ENCODE data around the gene NPY4R. TPM values are rescaled to one million over a fixed set of nuclear protein-coding genes. Genes with fewer than 3 reads are reported as not detected.
"Not testable (repeated sequence)": the region's sequence is repeated elsewhere in the genome, so short reads cannot be mapped to it uniquely, and the experiment has no call there.

NPY4R gene
- total and polyA plus RNA-seq, 2 donors (not counting 3 experiments of a cell fraction or from before 2014, with no cell fraction given), result not detected

DNA sequence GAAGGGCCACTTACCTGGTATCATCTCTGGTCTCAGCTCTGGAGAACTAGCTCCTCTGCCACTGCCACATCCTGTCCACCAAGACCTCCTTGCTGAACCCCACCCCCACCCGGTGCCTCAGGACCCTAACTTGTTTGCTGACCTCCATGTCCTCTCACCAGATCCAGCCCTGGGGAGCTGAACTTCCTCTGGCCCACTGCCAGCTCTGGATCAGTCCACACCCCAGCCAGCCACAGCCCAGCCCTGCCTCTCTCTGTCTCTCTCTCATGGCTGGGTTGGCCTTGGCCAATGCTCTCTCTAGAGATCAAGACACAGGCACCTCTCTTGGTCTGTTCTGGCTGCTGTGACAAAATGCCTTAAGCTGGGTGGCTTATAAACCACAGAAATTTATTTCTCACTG, 14.4 kb downstream of the NPY4R start:
- DNase-seq (ENCODE audit: low read depth, low spot score); FAIRE-seq; H2AFZ ChIP-seq (ENCODE audit: low read depth, low read length); POLR2A ChIA-PET; dilution Hi-C loops (cut with MboI; ENCODE audit: extremely low pct_ligation_motif_present, low sequenced_read_pairs); H4K20me1 ChIP-seq (replicated peaks; ENCODE audit: control insufficient read depth, extremely low read depth, insufficient read depth, low read length); H3K9me1 ChIP-seq (replicated peaks; ENCODE audit: control insufficient read depth, extremely low read depth, insufficient read depth, low read length); H3K27me3 ChIP-seq (ENCODE audit: control insufficient read depth in 2 of 2, insufficient read depth in 2 of 2, low read length in 2 of 2); H3K4me3 ChIP-seq (replicated peaks in 1 of 3; ENCODE audit: insufficient read depth in 1 of 3, low read depth in 1 of 3, low read length in 3 of 3); H3K4me2 ChIP-seq (ENCODE audit: insufficient read depth, low read length); H3K4me1 ChIP-seq (ENCODE audit: control insufficient read depth, extremely low read depth, insufficient read depth, low read length); intact Hi-C loops (cut with micrococcal nuclease); H3K9me3 ChIP-seq (replicated peaks; ENCODE audit: control insufficient read depth, insufficient read depth, low read length); H3K79me2 ChIP-seq (ENCODE audit: control insufficient read depth, insufficient read depth, low read length); H3K36me3 ChIP-seq (ENCODE audit: control insufficient read depth in 2 of 2, extremely low read depth in 1 of 2, insufficient read depth in 2 of 2, low read length in 2 of 2); CTCF ChIA-PET; H3K27ac ChIP-seq (ENCODE audit: insufficient read depth, low read depth, low read length); H3K9ac ChIP-seq (replicated peaks; ENCODE audit: extremely low read depth, insufficient read depth, low read length); BruUV-seq (replicated peaks): not testable (repeated sequence)

DNA sequence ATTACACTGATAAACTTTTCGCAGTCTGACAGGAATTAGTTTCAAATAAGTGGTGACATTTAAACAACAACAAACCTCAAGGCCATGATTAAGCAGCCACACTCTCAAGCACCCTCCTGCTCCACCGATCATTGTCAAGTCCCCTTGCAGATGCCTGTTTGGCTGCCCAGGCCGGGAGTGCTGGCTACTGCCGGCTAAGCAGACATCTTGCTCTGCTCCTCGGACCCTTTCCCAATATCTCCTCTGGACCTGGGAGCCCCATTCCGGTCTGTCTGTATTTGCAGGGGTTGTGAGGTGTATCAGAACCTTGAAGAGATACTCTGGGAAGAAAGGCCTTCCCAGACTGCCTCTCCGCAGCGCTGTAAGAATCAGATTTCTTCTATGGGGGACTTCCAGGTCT, 14.9 kb downstream of the NPY4R start:
- H4K20me1 ChIP-seq (replicated peaks; ENCODE audit: control insufficient read depth, extremely low read depth, insufficient read depth, low read length); H3K4me2 ChIP-seq (ENCODE audit: insufficient read depth, low read length); H3K79me2 ChIP-seq (ENCODE audit: control insufficient read depth, insufficient read depth, low read length); H3K4me1 ChIP-seq (ENCODE audit: control insufficient read depth, extremely low read depth, insufficient read depth, low read length); POLR2A ChIA-PET; dilution Hi-C loops (cut with MboI; ENCODE audit: extremely low pct_ligation_motif_present, low sequenced_read_pairs); BruUV-seq (replicated peaks); H3K27ac ChIP-seq (ENCODE audit: insufficient read depth, low read depth, low read length); H2AFZ ChIP-seq (ENCODE audit: low read depth, low read length); H3K36me3 ChIP-seq (ENCODE audit: control insufficient read depth in 2 of 2, extremely low read depth in 1 of 2, insufficient read depth in 2 of 2, low read length in 2 of 2); DNase-seq (ENCODE audit: low read depth, low spot score); CTCF ChIA-PET; H3K4me3 ChIP-seq (replicated peaks in 1 of 3; ENCODE audit: insufficient read depth in 1 of 3, low read depth in 1 of 3, low read length in 3 of 3); H3K9ac ChIP-seq (replicated peaks; ENCODE audit: extremely low read depth, insufficient read depth, low read length); FAIRE-seq; H3K9me1 ChIP-seq (replicated peaks; ENCODE audit: control insufficient read depth, extremely low read depth, insufficient read depth, low read length); H3K9me3 ChIP-seq (replicated peaks; ENCODE audit: control insufficient read depth, insufficient read depth, low read length); H3K27me3 ChIP-seq (ENCODE audit: control insufficient read depth in 2 of 2, insufficient read depth in 2 of 2, low read length in 2 of 2); intact Hi-C loops (cut with micrococcal nuclease): not testable (repeated sequence)

DNA sequence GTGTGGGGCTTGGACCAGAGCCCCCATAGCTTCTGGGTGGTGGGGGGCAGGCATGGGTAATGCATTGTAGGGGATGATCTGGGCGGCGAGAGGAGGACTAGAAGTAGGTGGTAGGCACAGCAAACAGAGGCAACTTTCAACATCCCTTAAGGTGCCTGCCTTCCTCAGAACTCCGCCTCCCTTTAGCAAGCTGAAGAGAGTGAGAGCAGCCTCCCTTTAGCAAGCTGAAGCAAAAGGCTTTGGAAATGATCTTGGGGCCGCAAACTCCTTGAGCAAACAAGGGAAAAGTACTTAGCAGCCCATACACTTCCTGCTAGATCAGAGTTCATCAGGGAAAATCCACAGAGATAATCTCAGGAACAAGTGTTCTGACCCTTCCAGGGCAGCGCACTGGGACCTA, 18.3 kb downstream of the NPY4R start:
- FAIRE-seq; DNase-seq (ENCODE audit: low read depth, low spot score); dilution Hi-C loops (cut with MboI; ENCODE audit: extremely low pct_ligation_motif_present, low sequenced_read_pairs); BruUV-seq (replicated peaks); H3K27ac ChIP-seq (ENCODE audit: insufficient read depth, low read depth, low read length); intact Hi-C loops (cut with micrococcal nuclease); H2AFZ ChIP-seq (ENCODE audit: low read depth, low read length); H3K9me1 ChIP-seq (replicated peaks; ENCODE audit: control insufficient read depth, extremely low read depth, insufficient read depth, low read length); CTCF ChIA-PET; H3K9me3 ChIP-seq (replicated peaks; ENCODE audit: control insufficient read depth, insufficient read depth, low read length); POLR2A ChIA-PET; H3K79me2 ChIP-seq (ENCODE audit: control insufficient read depth, insufficient read depth, low read length); H3K36me3 ChIP-seq (ENCODE audit: control insufficient read depth in 2 of 2, extremely low read depth in 1 of 2, insufficient read depth in 2 of 2, low read length in 2 of 2); H3K4me3 ChIP-seq (replicated peaks in 1 of 3; ENCODE audit: insufficient read depth in 1 of 3, low read depth in 1 of 3, low read length in 3 of 3); H4K20me1 ChIP-seq (replicated peaks; ENCODE audit: control insufficient read depth, extremely low read depth, insufficient read depth, low read length); H3K27me3 ChIP-seq (ENCODE audit: control insufficient read depth in 2 of 2, insufficient read depth in 2 of 2, low read length in 2 of 2); H3K9ac ChIP-seq (replicated peaks; ENCODE audit: extremely low read depth, insufficient read depth, low read length); H3K4me1 ChIP-seq (ENCODE audit: control insufficient read depth, extremely low read depth, insufficient read depth, low read length); H3K4me2 ChIP-seq (ENCODE audit: insufficient read depth, low read length): not testable (repeated sequence)

DNA sequence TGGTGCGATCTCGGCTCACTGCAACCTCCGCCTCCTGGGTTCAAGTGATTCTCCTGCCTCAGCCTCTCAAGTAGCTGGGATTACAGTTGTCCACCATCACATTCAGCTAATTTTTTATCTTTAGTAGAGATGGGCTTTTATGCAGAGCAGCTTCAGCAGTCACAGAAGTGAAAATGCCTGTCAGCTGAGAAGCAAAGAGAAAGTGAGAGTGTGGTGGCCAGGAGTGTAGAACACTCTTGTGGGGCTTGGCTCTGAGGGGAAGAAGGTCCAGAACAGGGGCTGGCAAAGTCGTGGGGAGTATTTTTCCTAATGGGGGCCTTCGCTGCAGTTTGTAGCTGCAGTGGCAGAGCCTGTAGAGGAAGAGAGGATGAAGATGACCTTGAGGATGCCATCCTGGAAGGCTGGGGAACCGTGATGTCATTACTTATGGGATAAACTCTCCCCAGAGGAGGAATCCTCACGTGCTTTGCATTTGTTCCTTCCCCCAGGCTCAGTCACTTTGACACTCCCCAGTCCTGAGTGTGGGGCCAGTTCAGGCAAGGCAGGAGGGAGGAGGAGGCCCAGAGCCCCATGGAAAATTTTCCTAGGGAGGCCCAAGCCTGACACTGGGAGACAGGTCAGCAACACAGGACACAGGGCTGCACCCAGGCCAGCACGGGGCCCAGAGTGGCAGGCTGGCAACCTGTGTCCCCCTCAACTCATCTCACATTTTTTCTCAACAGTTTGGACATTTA, 20.2 kb downstream of the NPY4R start:
- CTCF ChIA-PET; H2AFZ ChIP-seq (ENCODE audit: low read depth, low read length); BruUV-seq (replicated peaks): not testable (repeated sequence)

More for the DNA sequence above, 20.2 kb downstream of the NPY4R start:
- dilution Hi-C loops (cut with MboI; ENCODE audit: extremely low pct_ligation_motif_present, low sequenced_read_pairs); H3K9me3 ChIP-seq (replicated peaks; ENCODE audit: control insufficient read depth, insufficient read depth, low read length); H3K9ac ChIP-seq (replicated peaks; ENCODE audit: extremely low read depth, insufficient read depth, low read length); intact Hi-C loops (cut with micrococcal nuclease); H3K27ac ChIP-seq (ENCODE audit: insufficient read depth, low read depth, low read length); H3K4me1 ChIP-seq (ENCODE audit: control insufficient read depth, extremely low read depth, insufficient read depth, low read length); H3K36me3 ChIP-seq (ENCODE audit: control insufficient read depth in 2 of 2, extremely low read depth in 1 of 2, insufficient read depth in 2 of 2, low read length in 2 of 2); H3K27me3 ChIP-seq (ENCODE audit: control insufficient read depth in 2 of 2, insufficient read depth in 2 of 2, low read length in 2 of 2); H4K20me1 ChIP-seq (replicated peaks; ENCODE audit: control insufficient read depth, extremely low read depth, insufficient read depth, low read length); H3K4me3 ChIP-seq (replicated peaks in 1 of 3; ENCODE audit: insufficient read depth in 1 of 3, low read depth in 1 of 3, low read length in 3 of 3); DNase-seq (ENCODE audit: low read depth, low spot score); FAIRE-seq; H3K9me1 ChIP-seq (replicated peaks; ENCODE audit: control insufficient read depth, extremely low read depth, insufficient read depth, low read length); H3K4me2 ChIP-seq (ENCODE audit: insufficient read depth, low read length); H3K79me2 ChIP-seq (ENCODE audit: control insufficient read depth, insufficient read depth, low read length); POLR2A ChIA-PET: not testable (repeated sequence)

Data from endothelial cell of umbilical vein (primary cell).